Measurements from ENCODE around the gene TIMP4. TPM values are rescaled to one million over a fixed set of nuclear protein-coding genes. Genes with fewer than 3 reads are reported as not detected.
A peak's percentile ranks its signal among the peaks of the same experiment; 100 is the strongest.

TIMP4 gene
- polyA plus RNA-seq, 3 donors, result 0.04 TPM; not detected in 2

DNA sequence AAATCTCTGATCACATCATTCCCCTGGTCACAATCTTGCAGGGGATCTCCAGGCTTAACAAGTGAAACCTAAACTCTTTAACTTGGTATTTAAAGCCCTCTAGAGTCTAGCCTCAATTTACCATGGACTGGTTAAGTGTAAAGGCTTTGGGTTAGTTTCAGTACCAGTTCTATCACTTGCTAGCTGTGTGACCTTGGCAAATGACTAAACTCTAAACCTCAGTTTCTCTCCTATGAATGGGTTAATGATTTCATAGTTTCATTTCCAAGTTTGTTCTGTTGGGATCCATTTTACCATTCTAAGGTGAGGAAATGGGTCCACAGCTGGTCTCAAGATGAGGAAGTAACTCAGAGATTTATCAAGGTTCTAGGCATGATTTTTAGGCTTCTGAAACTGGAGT, 38.8 kb upstream of the TIMP4 start:
- H3K27me3 Mint-ChIP-seq (ENCODE audit: low read depth in 3 of 3), result peaks cover 0 to 5% (median 0%) of the 10 kb centered on the region in 3 donors
- H3K27me3 ChIP-seq (ENCODE audit: control insufficient read depth in 2 of 2, insufficient read depth in 2 of 2, low read length in 2 of 2), result no peaks in the 10 kb centered on the region
- H3K4me3 ChIP-seq (replicated peaks in 1 of 3; ENCODE audit: low read depth in 2 of 3, low read length in 3 of 3), result no peak overlapping the region
- no peak overlapping the region for H3K27ac Mint-ChIP-seq
- H3K4me2 ChIP-seq (replicated peaks; ENCODE audit: extremely low read depth, low read length, poor library complexity, severe bottlenecking), result no peak overlapping the region
- no peak overlapping the region for H2AFZ ChIP-seq (ENCODE audit: insufficient read depth, low read depth, low read length, poor library complexity, severe bottlenecking)
- no peak overlapping the region for H3K27ac ChIP-seq (ENCODE audit: low read depth in 1 of 2, low read length in 2 of 2)
- no peaks in the 10 kb centered on the region for H4K20me1 ChIP-seq (ENCODE audit: insufficient read depth, low read length)
- no peaks in the 10 kb centered on the region for H3K36me3 ChIP-seq (replicated peaks in 1 of 2; ENCODE audit: control insufficient read depth in 1 of 2, insufficient read depth in 2 of 2, low read length in 2 of 2)
- no peak overlapping the region for H3K9ac ChIP-seq (ENCODE audit: insufficient read depth, low read length, poor library complexity, severe bottlenecking)
- H3K9me3 ChIP-seq (replicated peaks in 1 of 2; ENCODE audit: control insufficient read depth in 1 of 2, insufficient read depth in 1 of 2, low read length in 2 of 2), result no peaks in the 10 kb centered on the region
- H3K9me3 Mint-ChIP-seq, result peaks cover 0 to 3% (median 0%) of the 10 kb centered on the region in 7 donors
- DNase-seq, result no peak
- no peak overlapping the region for H3K4me3 Mint-ChIP-seq
- H3K79me2 ChIP-seq (ENCODE audit: insufficient read depth, low read length), result no peaks in the 10 kb centered on the region
- TF ChIP-seq, protein P1, sequence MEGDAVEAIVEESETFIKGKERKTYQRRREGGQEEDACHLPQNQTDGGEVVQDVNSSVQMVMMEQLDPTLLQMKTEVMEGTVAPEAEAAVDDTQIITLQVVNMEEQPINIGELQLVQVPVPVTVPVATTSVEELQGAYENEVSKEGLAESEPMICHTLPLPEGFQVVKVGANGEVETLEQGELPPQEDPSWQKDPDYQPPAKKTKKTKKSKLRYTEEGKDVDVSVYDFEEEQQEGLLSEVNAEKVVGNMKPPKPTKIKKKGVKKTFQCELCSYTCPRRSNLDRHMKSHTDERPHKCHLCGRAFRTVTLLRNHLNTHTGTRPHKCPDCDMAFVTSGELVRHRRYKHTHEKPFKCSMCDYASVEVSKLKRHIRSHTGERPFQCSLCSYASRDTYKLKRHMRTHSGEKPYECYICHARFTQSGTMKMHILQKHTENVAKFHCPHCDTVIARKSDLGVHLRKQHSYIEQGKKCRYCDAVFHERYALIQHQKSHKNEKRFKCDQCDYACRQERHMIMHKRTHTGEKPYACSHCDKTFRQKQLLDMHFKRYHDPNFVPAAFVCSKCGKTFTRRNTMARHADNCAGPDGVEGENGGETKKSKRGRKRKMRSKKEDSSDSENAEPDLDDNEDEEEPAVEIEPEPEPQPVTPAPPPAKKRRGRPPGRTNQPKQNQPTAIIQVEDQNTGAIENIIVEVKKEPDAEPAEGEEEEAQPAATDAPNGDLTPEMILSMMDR (IDR thresholded peaks at IDR 0.05), result no peak
- peaks cover 42% of the 10 kb centered on the region for H3K4me1 Mint-ChIP-seq
- no peaks in the 10 kb centered on the region for H3K36me3 Mint-ChIP-seq
- intact Hi-C loops (cut with micrococcal nuclease), result loop anchor here in 1 of 2 donors (5.0 to 10.0 kb wide), 2 partner anchors 90 to 197 kb away; partner anchors contain the start of gene PPARG
- H3K4me1 ChIP-seq (ENCODE audit: control insufficient read depth in 1 of 2, insufficient read depth in 2 of 2, low read length in 2 of 2), result peaks cover 43 to 51% of the 10 kb centered on the region in 2 donors

DNA sequence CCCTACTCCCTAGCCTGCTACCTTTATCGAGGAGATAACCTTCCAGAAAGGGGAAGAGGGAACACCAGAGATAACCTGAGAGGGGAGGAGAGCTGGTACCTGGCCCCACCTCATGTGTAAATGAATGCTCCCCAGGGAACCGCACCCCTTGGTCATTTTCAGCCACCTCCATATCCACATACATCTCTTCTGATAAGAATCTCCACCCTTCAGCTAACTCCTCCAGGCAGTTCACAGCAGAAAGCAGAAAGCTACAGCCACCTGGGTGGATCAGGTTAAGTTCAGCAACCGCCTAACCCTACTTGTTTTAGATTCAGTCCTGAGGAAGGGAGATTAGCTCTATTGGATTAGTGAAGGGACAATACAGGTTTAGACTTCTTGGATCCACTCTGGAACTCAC, 38.0 kb upstream of the TIMP4 start:
- Histone ChIP-seq H3K79me2 (ENCODE audit: insufficient read depth, low read length) (no peaks in the 10 kb centered on the region), H3K9me3 (replicated peaks in 1 of 2; ENCODE audit: control insufficient read depth in 1 of 2, insufficient read depth in 1 of 2, low read length in 2 of 2) (no peaks in the 10 kb centered on the region), H3K27me3 (ENCODE audit: control insufficient read depth in 2 of 2, insufficient read depth in 2 of 2, low read length in 2 of 2) (no peaks in the 10 kb centered on the region), H3K4me2 (replicated peaks; ENCODE audit: extremely low read depth, low read length, poor library complexity, severe bottlenecking) (no peak overlapping the region), H3K4me1 (ENCODE audit: control insufficient read depth in 1 of 2, insufficient read depth in 2 of 2, low read length in 2 of 2) (peaks cover 51 to 59% of the 10 kb centered on the region in 2 donors), H2AFZ (ENCODE audit: insufficient read depth, low read depth, low read length, poor library complexity, severe bottlenecking) (no peak overlapping the region), H3K4me3 (replicated peaks in 1 of 3; ENCODE audit: low read depth in 2 of 3, low read length in 3 of 3) (no peak overlapping the region), H4K20me1 (ENCODE audit: insufficient read depth, low read length) (no peaks in the 10 kb centered on the region), H3K36me3 (replicated peaks in 1 of 2; ENCODE audit: control insufficient read depth in 1 of 2, insufficient read depth in 2 of 2, low read length in 2 of 2) (no peaks in the 10 kb centered on the region), H3K9ac (ENCODE audit: insufficient read depth, low read length, poor library complexity, severe bottlenecking) (no peak overlapping the region), H3K27ac (ENCODE audit: low read depth in 1 of 2, low read length in 2 of 2) (no peak overlapping the region)
- no peaks in the 10 kb centered on the region for H3K36me3 Mint-ChIP-seq
- no peak for DNase-seq
- no CpG with 5 or more reads among the region's 3 CpGs for WGBS (ENCODE audit: insufficient coverage)
- peak overlapping the region in 3 of 7 donors; percentile 37 to 53 (median 52) for H3K27ac Mint-ChIP-seq
- H3K4me3 Mint-ChIP-seq, result no peak overlapping the region
- intact Hi-C loops (cut with micrococcal nuclease), result loop anchor here in 1 of 2 donors (5.0 to 10.0 kb wide), 2 partner anchors 91 to 198 kb away; partner anchors contain the start of gene PPARG
- H3K27me3 Mint-ChIP-seq (ENCODE audit: low read depth in 3 of 3), result peaks cover 0 to 5% (median 0%) of the 10 kb centered on the region in 3 donors
- peaks cover 0 to 3% (median 0%) of the 10 kb centered on the region in 7 donors for H3K9me3 Mint-ChIP-seq
- TF ChIP-seq, protein P1 (IDR thresholded peaks at IDR 0.05), result no peak
- H3K4me1 Mint-ChIP-seq, result peaks cover 50% of the 10 kb centered on the region
